Liver (tissue), 9 donors: ENCODE measurements around the gene TMEM178B. TPM values are rescaled to one million over a fixed set of nuclear protein-coding genes. Genes with fewer than 3 reads are reported as not detected.
A peak's percentile ranks its signal among the peaks of the same experiment; 100 is the strongest.
"Not testable (repeated sequence)": the region's sequence is repeated elsewhere in the genome, so short reads cannot be mapped to it uniquely, and the experiment has no call there.

Source experiments
- DNase-seq: peaks from one replicate; pipeline ENCODE4 v3.0.0-alpha.2; 2017; ENCODE audit warnings: low spot score
- H3K27ac ChIP-seq, 2 donors: one replicate each; pipeline ENCODE4 v1.7.0; 2013; ENCODE audit warnings: inconsistent platforms in 2 of 2, low read length in 2 of 2, control low read depth in 1 of 2, low read depth in 1 of 2, mild to moderate bottlenecking in 1 of 2
- H3K27me3 ChIP-seq, 4 donors: one replicate each; pipeline versions ENCODE4 v1.6.1 to v1.7.0; 2013; ENCODE audit warnings: low read length in 3 of 4, inconsistent platforms in 1 of 4, mild to moderate bottlenecking in 1 of 4, moderate library complexity in 1 of 4; ENCODE audit not compliant: control insufficient read depth in 4 of 4, insufficient read depth in 4 of 4
- H3K36me3 ChIP-seq, 4 donors: one replicate each; pipeline versions ENCODE4 v1.6.1 to v1.7.0; 2013; ENCODE audit warnings: low read length in 3 of 4, mild to moderate bottlenecking in 3 of 4, low read depth in 1 of 4, moderate library complexity in 1 of 4; ENCODE audit not compliant: control insufficient read depth in 4 of 4, insufficient read depth in 3 of 4
- H3K4me1 ChIP-seq, 4 donors: one replicate each; pipeline versions ENCODE4 v1.6.1 to v1.7.0; 2013; ENCODE audit warnings: low read length in 3 of 4, mild to moderate bottlenecking in 3 of 4, moderate library complexity in 1 of 4; ENCODE audit not compliant: control insufficient read depth in 4 of 4, insufficient read depth in 4 of 4
- H3K4me3 ChIP-seq, 3 donors: one replicate each; pipeline versions ENCODE4 v1.6.1 to v1.7.0; 2013; ENCODE audit warnings: low read length in 3 of 3, control low read depth in 1 of 3, low read depth in 1 of 3, mild to moderate bottlenecking in 1 of 3
- H3K9ac ChIP-seq, 2 donors: one replicate each; pipeline ENCODE4 v1.7.0; 2013; ENCODE audit warnings: low read length in 2 of 2, mild to moderate bottlenecking in 2 of 2, moderate library complexity in 2 of 2, control low read depth in 1 of 2, low read depth in 1 of 2
- H3K9me3 ChIP-seq, 4 donors: one replicate each; pipeline versions ENCODE4 v1.6.1 to v1.7.0; 2013; ENCODE audit warnings: low read length in 3 of 4; ENCODE audit not compliant: control insufficient read depth in 4 of 4
- ATF3 ChIP-seq: IDR thresholded peaks from 2 replicates; pipeline ENCODE4 v1.6.1; 2016; ENCODE audit warnings: antibody characterized with exemption
- EGR1 ChIP-seq, 2 donors: IDR thresholded peaks; 2 replicates each; pipeline ENCODE4 v1.6.1; 2016 to 2018; ENCODE audit warnings: antibody characterized with exemption in 2 of 2, low read depth in 2 of 2
- FOXA1 ChIP-seq: IDR thresholded peaks from 2 replicates; pipeline ENCODE4 v1.6.1; 2016; ENCODE audit warnings: antibody characterized with exemption
- FOXA2 ChIP-seq: IDR thresholded peaks from 2 replicates; pipeline ENCODE4 v1.6.1; 2016; ENCODE audit warnings: antibody characterized with exemption
- GABPA ChIP-seq, 2 donors: IDR thresholded peaks in 1 of 2; conservative IDR thresholded peaks in 1 of 2; 2 replicates each; pipeline ENCODE4 v1.6.1; 2016; ENCODE audit warnings: antibody characterized with exemption in 2 of 2, mild to moderate bottlenecking in 1 of 2, moderate library complexity in 1 of 2
- NR2F2 ChIP-seq: IDR thresholded peaks from 2 replicates; pipeline ENCODE4 v1.6.1; 2016; ENCODE audit warnings: antibody characterized with exemption
- RAD21 ChIP-seq, 2 donors: IDR thresholded peaks; 2 replicates each; pipeline ENCODE4 v1.6.1; 2016; ENCODE audit warnings: antibody characterized with exemption in 2 of 2, mild to moderate bottlenecking in 2 of 2
- REST ChIP-seq: IDR thresholded peaks from 2 replicates; pipeline ENCODE4 v1.6.1; 2016; ENCODE audit warnings: antibody characterized with exemption, mild to moderate bottlenecking
- SP1 ChIP-seq: IDR thresholded peaks from 2 replicates; pipeline ENCODE4 v1.6.1; 2018; ENCODE audit warnings: antibody characterized with exemption, mild to moderate bottlenecking
- YY1 ChIP-seq: IDR thresholded peaks from 2 replicates; pipeline ENCODE4 v1.6.1; 2016; ENCODE audit warnings: antibody characterized with exemption, mild to moderate bottlenecking
- WGBS: extraction: QIAGEN DNeasy Blood & Tissue Kit; methylation state at CpG from one replicate; pipeline ENCODE4 v1.1.7; 2013; 5-methylcytosine and 5-hydroxymethylcytosine counted together
- polyA plus RNA-seq, 2 donors: library from polyadenylated mRNA; stranded (reverse) in 1 of 2; unstranded in 1 of 2; fragments of 200-250 nt in 1 of 2; fragments of >200 nt in 1 of 2; fragmentation: Nextera tagmentation in 1 of 2; extraction: Ambion mirVana in 1 of 2; gene quantifications; one replicate each; pipeline versions ENCODE4 v1.2.1 to v1.2.3, GENCODE V29; 2013 to 2015
- total RNA-seq, 2 donors: library from RNA; depleted of rRNA; stranded (reverse); fragments of >200 nt; gene quantifications; one replicate each; pipeline ENCODE4 v1.2.3, GENCODE V29; 2014
- donor health status: healthy.
- donor health status: healthy.
- donor health status: healthy.
- donor health status: healthy.
- donor health status: healthy.

Gene TMEM178B
- total and polyA plus RNA-seq, 4 donors = under 0.01 to 0.02 (median under 0.01) TPM; not detected in 1

- DNase-seq = no peak
- Histone ChIP-seq H3K9me3 (peaks cover 0 to 8% (median under 1%) of the 10 kb centered on the region in 4 donors), H3K36me3 (no peaks in the 10 kb centered on the region), H3K4me1 (no peaks in the 10 kb centered on the region), H3K9ac (no peak overlapping the region), H3K27ac (no peak overlapping the region), H3K27me3 (no peaks in the 10 kb centered on the region), H3K4me3 (no peak overlapping the region)
- 89% methylated on average over 3 of the region's 3 CpGs for WGBS
- TF ChIP-seq YY1 (no peak), SP1 (no peak), FOXA1 (no peak), RAD21 (IDR thresholded peaks at IDR 0.05) (no peak), NR2F2 (no peak), ATF3 (no peak)
Observed at GRCh38 chr7:141057788-141058187, 16.1 kb upstream of the TMEM178B start.

- peaks cover 5 to 18% (median 17%) of the 10 kb centered on the region in 4 donors for H3K4me1 ChIP-seq
- not testable (repeated sequence) for H3K36me3 ChIP-seq, DNase-seq, H3K9me3 ChIP-seq, H3K27ac ChIP-seq, H3K9ac ChIP-seq, H3K4me3 ChIP-seq
- WGBS = 83% methylated on average over 8 of the region's 16 CpGs
- peaks cover 3 to 17% (median 7%) of the 10 kb centered on the region in 4 donors for H3K27me3 ChIP-seq
Observed at GRCh38 chr7:141067856-141068255, 6.0 kb upstream of the TMEM178B start.

GRCh38 chr7:141071260-141071854 lies 2.5 kb upstream of the TMEM178B start:
- DNase-seq = no peak
- peaks cover 3 to 27% (median 11%) of the 10 kb centered on the region in 4 donors for H3K27me3 ChIP-seq
- H3K9ac ChIP-seq = no peak overlapping the region
- H3K9me3 ChIP-seq = no peaks in the 10 kb centered on the region
- no peaks in the 10 kb centered on the region for H3K36me3 ChIP-seq
- TF ChIP-seq NR2F2 (no peak), GABPA (IDR thresholded peaks at IDR 0.05 in 1 of 2, conservative IDR thresholded peaks at IDR 0.05 in 1 of 2) (no peak), FOXA2 (no peak), EGR1 (IDR thresholded peaks at IDR 0.05; ENCODE audit: low read depth in 2 of 2) (no peak), REST (no peak), RAD21 (IDR thresholded peaks at IDR 0.05) (no peak)
- WGBS = 2% methylated on average over 30 of the region's 30 CpGs
- no peak overlapping the region for H3K27ac ChIP-seq
- H3K4me1 ChIP-seq = peaks cover 16 to 38% (median 35%) of the 10 kb centered on the region in 4 donors
- H3K4me3 ChIP-seq = peak overlapping the region in 1 of 3 donors; percentile 64
